Panc1 (cell line): ENCODE data around the gene DENND1C.

Experiments
- CTCF ChIP-seq: fragments of 450-650 bp; IDR thresholded peaks from 2 replicates; pipeline ENCODE4 v1.5.1; 2017; ENCODE audit warnings: mild to moderate bottlenecking
- POLR2AphosphoS5 ChIP-seq: IDR thresholded peaks from 2 replicates; pipeline ENCODE4 v1.6.1; 2012; ENCODE audit warnings: mild to moderate bottlenecking, low read depth, low read length, moderate library complexity
- REST ChIP-seq, 2 experiments: IDR thresholded peaks; 2 replicates each; pipeline ENCODE4 v1.6.1; 2011 to 2012; ENCODE audit warnings: low read depth in 2 of 2, control low read depth in 1 of 2, low read length in 1 of 2, mild to moderate bottlenecking in 1 of 2, moderate library complexity in 1 of 2; ENCODE audit not compliant: insufficient read depth in 1 of 2
- TCF7L2 ChIP-seq: IDR thresholded peaks from 2 replicates; pipeline ENCODE4 v1.6.1; 2011; ENCODE audit warnings: mild to moderate bottlenecking, low read depth, low read length, inconsistent platforms

- TF ChIP-seq CTCF, result no peak
- no peak for TF ChIP-seq REST (IDR thresholded peaks at IDR 0.05; ENCODE audit: insufficient read depth in 1 of 2, low read depth in 2 of 2, low read length in 1 of 2)
- no peak for TF ChIP-seq TCF7L2
- no peak for TF ChIP-seq POLR2AphosphoS5
Observed at GRCh38 chr19:6498294-6499036, 16.9 kb upstream of the DENND1C start.
